T-cell (primary cell): ENCODE results near the gene SLC39A11. TPM values are rescaled to one million over a fixed set of nuclear protein-coding genes. Genes with fewer than 3 reads are reported as not detected.

ENCODE experiments used
- ATAC-seq, 4 experiments: fragments of 200-7000 bp in 3 of 4; fragments of 150-1000 bp in 1 of 4; cut with Tn5 transposase; replicated peaks in 1 of 4; 1 replicate in 3 of 4; 2 replicates in 1 of 4; pipeline ENCODE4 v1.10.0; 2021; ENCODE audit warnings: moderate library complexity in 3 of 4, mild to moderate bottlenecking in 2 of 4, moderate number of reproducible peaks in 1 of 4
- CTCF ChIA-PET, 2 donors: fragments of 300-600 bp; sonication (Branson Sonifier 250); formaldehyde crosslinking; loops; one replicate each; lab custom pipeline; 2022; ENCODE audit warnings: antibody characterized with exemption in 2 of 2; lab: Charles Lee
- POLR2A ChIA-PET, 2 donors: fragments of 300-600 bp; sonication (Branson Sonifier 250); formaldehyde crosslinking; loops; one replicate each; lab custom pipeline; 2022; ENCODE audit warnings: antibody characterized with exemption in 2 of 2; lab: Charles Lee
- DNase-seq, 35 experiments: peaks; one replicate each; pipeline versions ENCODE4 v3.0.0 to v3.0.0-alpha.2; 2013 to 2023
- H3K27ac ChIP-seq: one replicate; pipeline ENCODE4 v1.5.1; 2013; ENCODE audit warnings: low read length
- H3K27me3 ChIP-seq, 2 experiments: replicated peaks in 1 of 2; 1 replicate in 1 of 2; 2 replicates in 1 of 2; pipeline versions ENCODE4 v1.6.1 to v1.7.0; 2013; ENCODE audit warnings: low read length in 1 of 2, mixed read lengths in 1 of 2; ENCODE audit not compliant: control insufficient read depth in 2 of 2, insufficient read depth in 2 of 2; ENCODE audit errors: extremely low read depth in 1 of 2
- H3K36me3 ChIP-seq, 2 donors: 1 replicate in 1 of 2; 2 replicates in 1 of 2; pipeline versions ENCODE4 v1.6.1 to v1.7.0; 2013; ENCODE audit warnings: low read length in 1 of 2; ENCODE audit not compliant: control insufficient read depth in 2 of 2, insufficient read depth in 1 of 2; ENCODE audit errors: extremely low read depth in 1 of 2
- H3K4me1 ChIP-seq, 2 experiments: 1 replicate in 1 of 2; 2 replicates in 1 of 2; pipeline versions ENCODE4 v1.6.1 to v1.7.0; 2013; ENCODE audit warnings: low read length in 2 of 2, mixed read lengths in 1 of 2; ENCODE audit not compliant: insufficient read depth in 2 of 2, control insufficient read depth in 1 of 2; ENCODE audit errors: extremely low read depth in 1 of 2
- H3K4me3 ChIP-seq, 2 donors: 1 replicate in 1 of 2; 2 replicates in 1 of 2; pipeline versions ENCODE4 v1.5.1 to v1.7.0; 2013; ENCODE audit warnings: mild to moderate bottlenecking in 2 of 2, low read length in 1 of 2, moderate library complexity in 1 of 2; ENCODE audit not compliant: control insufficient read depth in 1 of 2; ENCODE audit errors: extremely low read depth in 1 of 2
- H3K9me3 ChIP-seq: 2 replicates; pipeline ENCODE4 v1.7.0; 2013
- H3K27ac Mint-ChIP-seq, 2 donors: one replicate each; pipeline ENCODE4 v1.8.0; 2020 to 2021; ENCODE audit warnings: mild to moderate bottlenecking in 2 of 2, mixed read lengths in 2 of 2
- H3K27me3 Mint-ChIP-seq, 2 donors: one replicate each; pipeline ENCODE4 v1.8.0; 2021 to 2022; ENCODE audit warnings: mixed read lengths in 2 of 2
- H3K36me3 Mint-ChIP-seq: one replicate; pipeline ENCODE4 v1.8.0; 2021; ENCODE audit warnings: mixed read lengths
- H3K4me1 Mint-ChIP-seq, 3 donors: one replicate each; pipeline ENCODE4 v1.8.0; 2020 to 2022; ENCODE audit warnings: mixed read lengths in 3 of 3, mild to moderate bottlenecking in 1 of 3
- H3K4me3 Mint-ChIP-seq, 3 donors: one replicate each; pipeline ENCODE4 v1.8.0; 2020 to 2022; ENCODE audit warnings: mild to moderate bottlenecking in 3 of 3, mixed read lengths in 3 of 3, moderate library complexity in 3 of 3
- H3K9me3 Mint-ChIP-seq, 3 donors: one replicate each; pipeline ENCODE4 v1.8.0; 2020 to 2022; ENCODE audit warnings: mixed read lengths in 3 of 3
- WGBS: methylation state at CpG from one replicate; pipeline ENCODE4 v1.1.5; 2013; ENCODE audit warnings: missing lambda C conversion rate; ENCODE audit not compliant: insufficient coverage; 5-methylcytosine and 5-hydroxymethylcytosine counted together
- total RNA-seq, 35 experiments: library from RNA in 6 of 35; stranded (reverse) in 6 of 35; fragments of 120-200 nt in 1 of 35; gene quantifications; one replicate each; pipeline versions ENCODE4 v1.2.1 to v1.2.4 and lab custom pipeline; 2013 to 2026

The SLC39A11 gene
- total RNA-seq, 5 donors from 2014 or later (not counting 1 experiment from before 2014, with no cell fraction given): 18.6 to 27.1 (median 23.4) TPM

- peaks cover 4 to 10% of the 10 kb centered on the region in 2 donors for H3K27me3 Mint-ChIP-seq
- no peak overlapping the region for H3K27ac Mint-ChIP-seq
- no peaks in the 10 kb centered on the region for H3K36me3 ChIP-seq
- peaks cover 0 to 6% (median 3%) of the 10 kb centered on the region in 3 donors for H3K9me3 Mint-ChIP-seq
- no peaks in the 10 kb centered on the region for H3K36me3 Mint-ChIP-seq
- CTCF ChIA-PET: no interaction called here
- no peak for DNase-seq
- H3K4me1 ChIP-seq: peaks cover 11 to 17% of the 10 kb centered on the region in 2 experiments
- H3K4me1 Mint-ChIP-seq: peaks cover 15 to 24% (median 15%) of the 10 kb centered on the region in 3 donors
- POLR2A ChIA-PET: no interaction called here
- 79% methylated on average over 8 of the region's 9 CpGs for WGBS
- no peaks in the 10 kb centered on the region for H3K9me3 ChIP-seq
- H3K27me3 ChIP-seq: peaks cover 0 to 7% of the 10 kb centered on the region in 2 experiments
- no peak overlapping the region for H3K4me3 Mint-ChIP-seq
- no peak overlapping the region for H3K27ac ChIP-seq
- H3K4me3 ChIP-seq: no peak overlapping the region
- no peak for ATAC-seq
Measured at GRCh38 chr17:72631568-72631948, 460.9 kb downstream of the SLC39A11 start.

GRCh38 chr17:72624652-72625051, 467.8 kb downstream of the SLC39A11 start:
- ChIA-PET CTCF (no interaction called here), POLR2A (no interaction called here)
- H3K27ac ChIP-seq: no peak overlapping the region
- H3K4me3 Mint-ChIP-seq: no peak overlapping the region
- peaks cover 25 to 30% of the 10 kb centered on the region in 2 donors for H3K27me3 Mint-ChIP-seq
- no peak for DNase-seq
- no peaks in the 10 kb centered on the region for H3K4me1 ChIP-seq
- no peak overlapping the region for H3K4me3 ChIP-seq
- H3K36me3 ChIP-seq: no peaks in the 10 kb centered on the region
- H3K27ac Mint-ChIP-seq: no peak overlapping the region
- H3K4me1 Mint-ChIP-seq: no peaks in the 10 kb centered on the region
- no peaks in the 10 kb centered on the region for H3K36me3 Mint-ChIP-seq
- H3K9me3 Mint-ChIP-seq: peaks cover 0 to 6% (median 3%) of the 10 kb centered on the region in 3 donors
- ATAC-seq: no peak
- H3K9me3 ChIP-seq: no peaks in the 10 kb centered on the region
- peaks cover 0 to 24% of the 10 kb centered on the region in 2 experiments for H3K27me3 ChIP-seq

GRCh38 chr17:72624226-72624625, 468.3 kb downstream of the SLC39A11 start:
- Mint-ChIP-seq H3K4me3 (no peak overlapping the region), H3K27me3 (peaks cover 26 to 30% of the 10 kb centered on the region in 2 donors), H3K27ac (no peak overlapping the region), H3K4me1 (peaks cover 0 to 2% (median 0%) of the 10 kb centered on the region in 3 donors), H3K36me3 (no peaks in the 10 kb centered on the region), H3K9me3 (peaks cover 0 to 6% (median 3%) of the 10 kb centered on the region in 3 donors)
- Histone ChIP-seq H3K27me3 (peaks cover 0 to 24% of the 10 kb centered on the region in 2 experiments), H3K9me3 (no peaks in the 10 kb centered on the region), H3K4me3 (no peak overlapping the region), H3K27ac (no peak overlapping the region), H3K36me3 (no peaks in the 10 kb centered on the region), H3K4me1 (no peaks in the 10 kb centered on the region)
- no peak for DNase-seq
- ATAC-seq: no peak
- 50% methylated on average over 1 of the region's 3 CpGs for WGBS
- CTCF ChIA-PET: no interaction called here
- POLR2A ChIA-PET: no interaction called here

GRCh38 chr17:72622661-72623433, 469.6 kb downstream of the SLC39A11 start:
- Mint-ChIP-seq H3K27me3 (peaks cover 19 to 34% of the 10 kb centered on the region in 2 donors), H3K4me1 (peaks cover 9 to 16% (median 10%) of the 10 kb centered on the region in 3 donors), H3K27ac (no peak overlapping the region), H3K36me3 (no peaks in the 10 kb centered on the region), H3K9me3 (no peaks in the 10 kb centered on the region), H3K4me3 (no peak overlapping the region)
- ChIA-PET CTCF (no interaction called here), POLR2A (no interaction called here)
- DNase-seq (no peak), ATAC-seq (no peak)
- Histone ChIP-seq H3K27ac (no peak overlapping the region), H3K36me3 (no peaks in the 10 kb centered on the region), H3K27me3 (peaks cover 0 to 28% of the 10 kb centered on the region in 2 experiments), H3K4me3 (no peak overlapping the region), H3K4me1 (peaks cover 5% of the 10 kb centered on the region in 2 experiments), H3K9me3 (no peaks in the 10 kb centered on the region)
- 32% methylated on average over 10 of the region's 17 CpGs for WGBS

GRCh38 chr17:72619976-72620650, 472.4 kb downstream of the SLC39A11 start:
- Histone ChIP-seq H3K36me3 (no peaks in the 10 kb centered on the region), H3K4me1 (peaks cover 11 to 14% of the 10 kb centered on the region in 2 experiments), H3K4me3 (no peak overlapping the region), H3K27me3 (peaks cover 0 to 42% of the 10 kb centered on the region in 2 experiments), H3K27ac (no peak overlapping the region), H3K9me3 (no peaks in the 10 kb centered on the region)
- 95% methylated on average over 6 of the region's 7 CpGs for WGBS
- H3K27ac Mint-ChIP-seq: no peak overlapping the region
- H3K36me3 Mint-ChIP-seq: no peaks in the 10 kb centered on the region
- DNase-seq (no peak), ATAC-seq (no peak)
- ChIA-PET POLR2A (no interaction called here), CTCF (interaction anchor here in 1 of 2 donors (0.6 kb wide), 1 partner anchor 63 kb away, joined by 3 read pairs; no protein-coding TSS in a partner anchor)
- H3K4me3 Mint-ChIP-seq: no peak overlapping the region
- no peaks in the 10 kb centered on the region for H3K9me3 Mint-ChIP-seq
- peaks cover 15 to 31% of the 10 kb centered on the region in 2 donors for H3K27me3 Mint-ChIP-seq
- peaks cover 18 to 32% (median 21%) of the 10 kb centered on the region in 3 donors for H3K4me1 Mint-ChIP-seq

- H3K4me3 ChIP-seq: peak overlapping the region in 1 of 2 donors; percentile 28
- ATAC-seq (peak; percentile 70 to 88 (median 76)), DNase-seq (peak in 26 of 35 experiments; percentile 2 to 59 (median 14))
- Mint-ChIP-seq H3K4me3 (peak overlapping the region; percentile 52 to 84 (median 76)), H3K4me1 (peaks cover 18 to 32% (median 21%) of the 10 kb centered on the region in 3 donors), H3K36me3 (no peaks in the 10 kb centered on the region), H3K27ac (peak overlapping the region; percentile 84 to 87), H3K27me3 (peaks cover 16 to 32% of the 10 kb centered on the region in 2 donors), H3K9me3 (no peaks in the 10 kb centered on the region)
- H3K4me1 ChIP-seq: peaks cover 11 to 14% of the 10 kb centered on the region in 2 experiments
- H3K9me3 ChIP-seq: no peaks in the 10 kb centered on the region
- peak overlapping the region; percentile 5 for H3K27ac ChIP-seq
- CTCF ChIA-PET: interaction anchor here (0.7 to 1.7 kb wide), 5 partner anchors 24 to 108 kb away, joined by 3 to 6 read pairs (median 4); no protein-coding TSS in a partner anchor
- no peaks in the 10 kb centered on the region for H3K36me3 ChIP-seq
- POLR2A ChIA-PET: interaction anchor here in 1 of 2 donors (0.6 kb wide), 1 partner anchor 85 kb away, joined by 4 read pairs; no protein-coding TSS in a partner anchor
- 2% methylated on average over 11 of the region's 17 CpGs for WGBS
- peaks cover 0 to 43% of the 10 kb centered on the region in 2 experiments for H3K27me3 ChIP-seq
Measured at GRCh38 chr17:72618001-72618509, 474.4 kb downstream of the SLC39A11 start.
